ENCODE data around the gene MIEF1.

MIEF1 gene

GRCh38 chr22:39558950-39559349 is 56.9 kb downstream of the MIEF1 start:
- no peak for DNase-seq

GRCh38 chr22:39559456-39560105 is 57.5 kb downstream of the MIEF1 start:
- no peak for DNase-seq

GRCh38 chr22:39560127-39560526 is 58.0 kb downstream of the MIEF1 start:
- DNase-seq = no peak

- no peak for DNase-seq
These were observed 60.9 kb downstream of the MIEF1 start for GRCh38 chr22:39562839-39563489.

- DNase-seq = no peak
These were observed 61.7 kb downstream of the MIEF1 start for GRCh38 chr22:39563571-39564428.

- DNase-seq = no peak
These were observed 63.4 kb downstream of the MIEF1 start for GRCh38 chr22:39565414-39565944.

- no peak for DNase-seq
These were observed 65.3 kb downstream of the MIEF1 start for GRCh38 chr22:39567135-39567946.

Data from right kidney (tissue), 1 donor.